Heart left ventricle (tissue), 13 donors: Measurements from ENCODE around the gene F8.

Experiments used
- CTCF ChIP-seq, 12 donors: fragments of 200-600 bp; sonication (generic) in 4 of 12; IDR thresholded peaks; one replicate each; pipeline versions ENCODE4 v1.5.0 to v1.8.0; 2018 to 2022; ENCODE audit warnings: antibody characterized with exemption in 12 of 12, mild to moderate bottlenecking in 5 of 12
- POLR2A ChIP-seq, 2 donors: fragments of 450-650 bp; IDR thresholded peaks; one replicate each; pipeline ENCODE4 v1.6.1; 2017; ENCODE audit warnings: antibody characterized with exemption in 2 of 2, mild to moderate bottlenecking in 2 of 2, moderate library complexity in 2 of 2
- donor health status: ischemic (EF 13 %, LVEDD 7.1; RV severe dilation, severe dysfunction).
- donor health status: DM: no; HTN: yes; CAD: no.
- donor health status: DM: no; HTN: no; CAD: no.
- donor health status: ischemic (EF 25% LVEDD 6.9; RV normal size, moderate dysfunction).
- donor health status: ischemic (EF 25% LVEDD 5.7; RV mildly dilated, moderate dysfunction).
- donor health status: ischemic (EF 35%, LVEDD 5.7; RV mildly dilated, moderate dysfunction).
- donor health status: nonischemic (EF 11% LVEDD 7.7; RV severe dilation, severe dysfunction).
- donor health status: DM: yes; HTN: yes; CAD: no.
- donor health status: PGD.
- donor health status: ischemic (EF 29% LVEDD 5.4; RV normal size, mild dysfunction).
- donor health status: nonischemic (EF 23%, LVEDD 6.1; RV moderate dilation, normal function).

GRCh38 chrX:154815274-154815818, 207.2 kb downstream of the F8 start:
- TF ChIP-seq CTCF (IDR thresholded peaks at IDR 0.05) (no peak), POLR2A (IDR thresholded peaks at IDR 0.05) (no peak)
